Fibroblast of lung (primary cell): Measurements from ENCODE around the gene CRB1. TPM values are rescaled to one million over a fixed set of nuclear protein-coding genes. Genes with fewer than 3 reads are reported as not detected.

Source experiments
- DNase-seq, 2 donors: peaks; one replicate each; pipeline versions ENCODE4 v3.0.0 to v3.0.0-alpha.2; 2010; ENCODE audit warnings: low read depth in 2 of 2
- H2AFZ ChIP-seq: 2 replicates; pipeline ENCODE4 v1.5.1; 2012; ENCODE audit warnings: low read length, control low read depth, inconsistent platforms
- H3K27ac ChIP-seq: 2 replicates; pipeline ENCODE4 v1.5.1; 2011; ENCODE audit warnings: low read length, control low read depth; ENCODE audit not compliant: insufficient read depth
- H3K27me3 ChIP-seq: 2 replicates; pipeline ENCODE4 v1.5.1; 2011; ENCODE audit warnings: mild to moderate bottlenecking, low read length; ENCODE audit not compliant: control insufficient read depth, insufficient read depth
- H3K36me3 ChIP-seq: 2 replicates; pipeline ENCODE4 v1.5.1; 2011; ENCODE audit warnings: low read length; ENCODE audit not compliant: control insufficient read depth, insufficient read depth
- H3K4me1 ChIP-seq: 2 replicates; pipeline ENCODE4 v1.5.1; 2011; ENCODE audit warnings: low read length; ENCODE audit not compliant: control insufficient read depth, insufficient read depth; ENCODE audit errors: extremely low read depth
- H3K4me2 ChIP-seq: 2 replicates; pipeline ENCODE4 v1.5.1; 2011; ENCODE audit warnings: low read length, control low read depth; ENCODE audit not compliant: insufficient read depth; ENCODE audit errors: extremely low read depth
- H3K4me3 ChIP-seq, 4 experiments: fragments of 200-600 bp in 1 of 4; sonication (generic) in 1 of 4; replicated peaks in 1 of 4; 2 replicates each; pipeline ENCODE4 v1.5.1; 2011 to 2016; ENCODE audit warnings: low read length in 4 of 4, low read depth in 3 of 4, mild to moderate bottlenecking in 3 of 4, control low read depth in 2 of 4, inconsistent platforms in 1 of 4, mixed read lengths in 1 of 4; ENCODE audit not compliant: insufficient read depth in 1 of 4; ENCODE audit errors: control extremely low read depth in 1 of 4
- H3K79me2 ChIP-seq: 2 replicates; pipeline ENCODE4 v1.5.1; 2012; ENCODE audit warnings: mild to moderate bottlenecking, low read length, inconsistent platforms; ENCODE audit not compliant: control insufficient read depth, insufficient read depth
- H3K9ac ChIP-seq: 2 replicates; pipeline ENCODE4 v1.5.1; 2011; ENCODE audit warnings: mild to moderate bottlenecking, low read length, control low read depth; ENCODE audit not compliant: insufficient read depth
- H3K9me3 ChIP-seq: 2 replicates; pipeline ENCODE4 v1.5.1; 2012; ENCODE audit warnings: low read depth, low read length; ENCODE audit not compliant: control insufficient read depth, insufficient read depth
- H4K20me1 ChIP-seq: 2 replicates; pipeline ENCODE4 v1.5.1; 2011; ENCODE audit warnings: low read length; ENCODE audit not compliant: control insufficient read depth, insufficient read depth; ENCODE audit errors: extremely low read depth
- CTCF ChIP-seq, 2 donors: IDR thresholded peaks in 1 of 2; conservative IDR thresholded peaks in 1 of 2; 1 replicate in 1 of 2; 2 replicates in 1 of 2; pipeline ENCODE4 v1.5.1; 2011 to 2012; ENCODE audit warnings: low read length in 2 of 2, control low read depth in 1 of 2, inconsistent platforms in 1 of 2, low read depth in 1 of 2, mild to moderate bottlenecking in 1 of 2
- EZH2 ChIP-seq: IDR thresholded peaks from 2 replicates; pipeline ENCODE4 v1.5.1; 2012; ENCODE audit warnings: low read length, control low read depth, mild to moderate bottlenecking; ENCODE audit errors: missing control alignments
- polyA plus RNA-seq, 2 donors: library from polyadenylated mRNA; depleted of rRNA in 1 of 2; stranded (reverse) in 1 of 2; unstranded in 1 of 2; fragments of >200 nt; gene quantifications; 2 replicates each; pipeline ENCODE4 v1.2.1, GENCODE V29; 2011 to 2012; ENCODE audit warnings: missing spikeins in 1 of 2
- total RNA-seq: library from RNA; depleted of rRNA; stranded (reverse); fragments of >200 nt; gene quantifications from 2 replicates; pipeline ENCODE4 v1.2.1, GENCODE V29; 2014

CRB1 gene
- total and polyA plus RNA-seq, 2 donors (not counting 1 experiment from before 2014, with no cell fraction given): 0.05 to 0.66 TPM

GRCh38 chr1:197388801-197389200 is 120.7 kb downstream of the CRB1 start:
- no peak overlapping the region for H3K4me2 ChIP-seq
- H2AFZ ChIP-seq: no peak overlapping the region
- H3K4me1 ChIP-seq: no peaks in the 10 kb centered on the region
- no peak for TF ChIP-seq CTCF (conservative IDR thresholded peaks at IDR 0.05 in 1 of 2, IDR thresholded peaks at IDR 0.05 in 1 of 2; ENCODE audit: low read depth in 1 of 2, low read length in 2 of 2)
- no peak for TF ChIP-seq EZH2
- H3K4me3 ChIP-seq: no peak overlapping the region
- H3K27me3 ChIP-seq: no peaks in the 10 kb centered on the region
- H3K9ac ChIP-seq: no peak overlapping the region
- no peaks in the 10 kb centered on the region for H4K20me1 ChIP-seq
- H3K36me3 ChIP-seq: no peaks in the 10 kb centered on the region
- peak in 1 of 2 donors; percentile 51 for DNase-seq
- no peak overlapping the region for H3K27ac ChIP-seq
- no peaks in the 10 kb centered on the region for H3K9me3 ChIP-seq
- H3K79me2 ChIP-seq: no peaks in the 10 kb centered on the region

- peak in 1 of 2 donors; percentile 20 for DNase-seq
- Histone ChIP-seq H3K4me2 (no peak overlapping the region), H3K9me3 (no peaks in the 10 kb centered on the region), H3K27ac (no peak overlapping the region), H3K79me2 (no peaks in the 10 kb centered on the region), H3K36me3 (no peaks in the 10 kb centered on the region), H3K4me1 (no peaks in the 10 kb centered on the region), H3K27me3 (no peaks in the 10 kb centered on the region), H3K9ac (no peak overlapping the region), H4K20me1 (no peaks in the 10 kb centered on the region), H2AFZ (no peak overlapping the region), H3K4me3 (no peak overlapping the region)
- TF ChIP-seq EZH2 (no peak), CTCF (conservative IDR thresholded peaks at IDR 0.05 in 1 of 2, IDR thresholded peaks at IDR 0.05 in 1 of 2; ENCODE audit: low read depth in 1 of 2, low read length in 2 of 2) (no peak)
Observed at GRCh38 chr1:197390856-197391255, 122.8 kb downstream of the CRB1 start.

- H3K36me3 ChIP-seq: no peaks in the 10 kb centered on the region
- no peaks in the 10 kb centered on the region for H4K20me1 ChIP-seq
- H3K27me3 ChIP-seq: no peaks in the 10 kb centered on the region
- TF ChIP-seq EZH2 (no peak), CTCF (conservative IDR thresholded peaks at IDR 0.05 in 1 of 2, IDR thresholded peaks at IDR 0.05 in 1 of 2; ENCODE audit: low read depth in 1 of 2, low read length in 2 of 2) (no peak)
- H3K4me2 ChIP-seq: no peak overlapping the region
- H2AFZ ChIP-seq: no peak overlapping the region
- H3K27ac ChIP-seq: no peak overlapping the region
- no peaks in the 10 kb centered on the region for H3K4me1 ChIP-seq
- H3K9ac ChIP-seq: no peak overlapping the region
- no peak overlapping the region for H3K4me3 ChIP-seq
- H3K79me2 ChIP-seq: no peaks in the 10 kb centered on the region
- DNase-seq: peak in 1 of 2 donors; percentile 35
- no peaks in the 10 kb centered on the region for H3K9me3 ChIP-seq
Observed at GRCh38 chr1:197391303-197392226, 123.5 kb downstream of the CRB1 start.
